HG03354 (cell line): ENCODE measurements around the gene ME2.
"Not testable (repeated sequence)": the region's sequence is repeated elsewhere in the genome, so short reads cannot be mapped to it uniquely, and the experiment has no call there.

Experiments used
- ATAC-seq: cut with Tn5 transposase; IDR thresholded peaks from one replicate; pipeline ENCODE4 v1.9.1; 2021; ENCODE audit warnings: mild to moderate bottlenecking; ENCODE audit not compliant: unreplicated experiment, poor library complexity, severe bottlenecking

Gene ME2

GRCh38 chr18:50909261-50909660 lies 30.3 kb downstream of the ME2 start:
- ATAC-seq: no peak

GRCh38 chr18:50911006-50911405 lies 32.1 kb downstream of the ME2 start:
- ATAC-seq: no peak

- ATAC-seq: no peak
These were observed 38.1 kb downstream of the ME2 start for GRCh38 chr18:50917021-50917420.

GRCh38 chr18:50918153-50918552 lies 39.2 kb downstream of the ME2 start:
- no peak for ATAC-seq

- ATAC-seq: no peak
These were observed 45.5 kb downstream of the ME2 start for GRCh38 chr18:50924372-50924771.

GRCh38 chr18:50926521-50926920 lies 47.6 kb downstream of the ME2 start:
- no peak for ATAC-seq

- no peak for ATAC-seq
These were observed 49.6 kb downstream of the ME2 start for GRCh38 chr18:50928551-50928950.

- ATAC-seq: no peak
These were observed 54.8 kb downstream of the ME2 start for GRCh38 chr18:50933684-50934083.

GRCh38 chr18:50934545-50935211 lies 55.8 kb downstream of the ME2 start:
- no peak for ATAC-seq

- no peak for ATAC-seq
These were observed 56.7 kb downstream of the ME2 start for GRCh38 chr18:50935493-50936191.

GRCh38 chr18:50937183-50937582 lies 58.3 kb downstream of the ME2 start:
- no peak for ATAC-seq

- no peak for ATAC-seq
These were observed 60.0 kb downstream of the ME2 start for GRCh38 chr18:50938912-50939311.

GRCh38 chr18:50944245-50944932 lies 65.5 kb downstream of the ME2 start:
- no peak for ATAC-seq

- ATAC-seq: not testable (repeated sequence)
These were observed 67.0 kb downstream of the ME2 start for GRCh38 chr18:50945918-50946317.

- no peak for ATAC-seq
These were observed 69.0 kb downstream of the ME2 start for GRCh38 chr18:50947899-50948298.

- ATAC-seq: no peak
These were observed 70.3 kb downstream of the ME2 start for GRCh38 chr18:50949185-50949584.

GRCh38 chr18:50950626-50951025 lies 71.7 kb downstream of the ME2 start:
- no peak for ATAC-seq

- ATAC-seq: no peak
These were observed 74.9 kb downstream of the ME2 start for GRCh38 chr18:50953822-50954221.

GRCh38 chr18:50955253-50955652 lies 76.3 kb downstream of the ME2 start:
- no peak for ATAC-seq

GRCh38 chr18:50956116-50956515 lies 77.2 kb downstream of the ME2 start:
- ATAC-seq: no peak

- ATAC-seq: no peak
These were observed 83.1 kb downstream of the ME2 start for GRCh38 chr18:50961974-50962373.
